ENCODE data around the gene ZC3H7B. TPM values are rescaled to one million over a fixed set of nuclear protein-coding genes. Genes with fewer than 3 reads are reported as not detected.

ZC3H7B gene
- polyA plus RNA-seq, 3 donors, result 0.31 to 15.7 (median 0.49) TPM

DNA sequence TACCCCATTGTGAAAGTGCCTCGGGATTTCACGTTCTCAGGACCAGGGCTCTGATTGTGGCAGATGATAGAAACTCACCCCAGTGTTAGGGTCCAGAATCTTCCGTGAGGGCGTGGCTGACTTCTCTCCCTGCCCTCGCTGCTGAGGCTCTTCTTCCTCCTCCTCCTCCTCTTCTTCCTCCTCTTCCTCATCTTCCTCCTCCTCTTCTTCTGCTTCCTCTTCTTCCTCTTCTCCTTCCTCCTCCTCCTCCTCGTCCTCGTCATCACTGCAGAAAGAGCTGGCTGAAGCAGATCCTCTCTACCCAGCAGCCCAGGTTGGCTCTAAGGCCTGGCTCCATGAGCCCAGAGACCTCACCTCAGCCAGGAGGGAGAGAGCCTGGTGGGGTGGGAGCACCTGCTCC, 47.1 kb upstream of the ZC3H7B start:
- no peak overlapping the region for H3K4me3 Mint-ChIP-seq
- DNase-seq, result no peak
- Histone ChIP-seq H3K9ac (ENCODE audit: insufficient read depth, low read length, poor library complexity, severe bottlenecking) (peak overlapping the region; percentile 15), H2AFZ (ENCODE audit: insufficient read depth, low read depth, low read length, poor library complexity, severe bottlenecking) (no peak overlapping the region), H3K4me2 (replicated peaks; ENCODE audit: extremely low read depth, low read length, poor library complexity, severe bottlenecking) (no peak overlapping the region), H4K20me1 (ENCODE audit: insufficient read depth, low read length) (no peaks in the 10 kb centered on the region), H3K27me3 (ENCODE audit: control insufficient read depth in 2 of 2, insufficient read depth in 2 of 2, low read length in 2 of 2) (no peaks in the 10 kb centered on the region), H3K4me1 (ENCODE audit: control insufficient read depth in 1 of 2, insufficient read depth in 2 of 2, low read length in 2 of 2) (no peaks in the 10 kb centered on the region), H3K9me3 (replicated peaks in 1 of 2; ENCODE audit: control insufficient read depth in 1 of 2, insufficient read depth in 1 of 2, low read length in 2 of 2) (no peaks in the 10 kb centered on the region), H3K27ac (ENCODE audit: low read depth in 1 of 2, low read length in 2 of 2) (peak overlapping the region in 1 of 2 donors; percentile 66), H3K36me3 (replicated peaks in 1 of 2; ENCODE audit: control insufficient read depth in 1 of 2, insufficient read depth in 2 of 2, low read length in 2 of 2) (peaks cover 92 to 96% of the 10 kb centered on the region in 2 donors), H3K4me3 (replicated peaks in 1 of 3; ENCODE audit: low read depth in 2 of 3, low read length in 3 of 3) (no peak overlapping the region), H3K79me2 (ENCODE audit: insufficient read depth, low read length) (no peaks in the 10 kb centered on the region)
- H3K4me1 Mint-ChIP-seq, result peaks cover 2% of the 10 kb centered on the region
- no peaks in the 10 kb centered on the region for H3K9me3 Mint-ChIP-seq
- intact Hi-C loops (cut with micrococcal nuclease), result no loop called here
- peak overlapping the region; percentile 51 to 87 (median 74) for H3K27ac Mint-ChIP-seq
- no peak for TF ChIP-seq CTCF (IDR thresholded peaks at IDR 0.05)
- WGBS (ENCODE audit: insufficient coverage), result 76% methylated on average over 5 of the region's 7 CpGs
- peaks cover 0 to 4% (median 0%) of the 10 kb centered on the region in 3 donors for H3K27me3 Mint-ChIP-seq (ENCODE audit: low read depth in 3 of 3)
- peaks cover 85 to 98% of the 10 kb centered on the region in 2 donors for H3K36me3 Mint-ChIP-seq

DNA sequence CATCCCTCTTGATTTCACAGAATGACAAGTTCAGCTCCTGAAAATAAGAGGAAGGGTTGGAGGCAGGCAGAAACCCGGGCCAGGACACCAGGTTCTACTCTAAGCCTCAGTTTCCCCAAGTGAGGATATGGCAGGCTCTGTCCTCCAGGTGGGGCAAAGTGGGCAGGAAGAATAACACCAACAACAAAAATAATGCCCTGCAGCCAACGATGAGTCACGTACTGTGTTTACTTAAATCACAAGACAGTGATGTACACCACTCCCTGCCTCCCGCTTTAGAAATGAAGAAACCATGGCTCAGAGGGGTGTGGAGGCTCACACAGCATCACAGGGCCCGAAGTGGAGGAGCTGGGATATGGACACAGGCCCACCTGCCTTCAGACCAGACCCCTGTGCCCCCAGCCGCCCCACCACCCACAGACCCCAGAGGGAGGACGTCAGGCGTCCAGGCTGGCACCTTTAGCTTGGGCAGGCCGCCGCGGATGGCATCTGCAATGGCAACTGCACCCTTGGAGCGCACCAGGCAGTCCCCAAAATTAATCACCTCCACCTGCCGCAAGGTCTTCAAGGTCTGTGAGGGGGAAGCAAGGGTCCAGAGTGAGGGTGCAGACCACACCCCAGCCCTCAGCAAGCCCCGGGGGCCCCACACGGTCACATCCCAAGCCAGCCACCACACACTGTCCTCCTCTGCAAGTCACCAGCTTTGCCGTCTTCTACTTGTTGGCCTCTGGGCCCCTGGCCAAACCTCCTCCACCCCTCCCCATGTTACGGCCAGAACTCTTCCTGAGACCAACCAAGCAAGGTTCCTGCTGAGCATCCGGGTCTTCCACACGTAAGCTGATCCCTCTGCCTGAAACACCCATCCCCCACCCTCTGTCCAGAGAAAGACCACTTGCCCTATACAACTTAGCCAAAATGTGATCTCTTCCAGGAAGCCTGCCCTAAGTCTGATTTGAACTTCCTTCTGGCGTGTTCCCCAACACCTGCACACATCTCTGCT, 44.8 kb upstream of the ZC3H7B start:
- Histone ChIP-seq H2AFZ (ENCODE audit: insufficient read depth, low read depth, low read length, poor library complexity, severe bottlenecking) (no peak overlapping the region), H3K36me3 (replicated peaks in 1 of 2; ENCODE audit: control insufficient read depth in 1 of 2, insufficient read depth in 2 of 2, low read length in 2 of 2) (peaks cover 90 to 96% of the 10 kb centered on the region in 2 donors), H3K9ac (ENCODE audit: insufficient read depth, low read length, poor library complexity, severe bottlenecking) (no peak overlapping the region), H3K27me3 (ENCODE audit: control insufficient read depth in 2 of 2, insufficient read depth in 2 of 2, low read length in 2 of 2) (no peaks in the 10 kb centered on the region), H3K4me2 (replicated peaks; ENCODE audit: extremely low read depth, low read length, poor library complexity, severe bottlenecking) (no peak overlapping the region), H3K4me1 (ENCODE audit: control insufficient read depth in 1 of 2, insufficient read depth in 2 of 2, low read length in 2 of 2) (no peaks in the 10 kb centered on the region), H3K27ac (ENCODE audit: low read depth in 1 of 2, low read length in 2 of 2) (no peak overlapping the region), H3K79me2 (ENCODE audit: insufficient read depth, low read length) (no peaks in the 10 kb centered on the region), H3K4me3 (replicated peaks in 1 of 3; ENCODE audit: low read depth in 2 of 3, low read length in 3 of 3) (no peak overlapping the region), H3K9me3 (replicated peaks in 1 of 2; ENCODE audit: control insufficient read depth in 1 of 2, insufficient read depth in 1 of 2, low read length in 2 of 2) (no peaks in the 10 kb centered on the region), H4K20me1 (ENCODE audit: insufficient read depth, low read length) (no peaks in the 10 kb centered on the region)
- whole genome bisulfite sequencing (ENCODE audit: insufficient coverage), result 91% methylated on average over 12 of the region's 20 CpGs
- no peak for DNase-seq
- no peak for TF ChIP-seq CTCF (IDR thresholded peaks at IDR 0.05)
- intact Hi-C loops (cut with micrococcal nuclease), result no loop called here
- Mint-ChIP-seq H3K4me1 (peaks cover 2% of the 10 kb centered on the region), H3K27ac (peak overlapping the region in 5 of 7 donors; percentile 17 to 70 (median 65)), H3K4me3 (no peak overlapping the region), H3K36me3 (peaks cover 79 to 98% of the 10 kb centered on the region in 2 donors), H3K9me3 (no peaks in the 10 kb centered on the region), H3K27me3 (ENCODE audit: low read depth in 3 of 3) (peaks cover 0 to 2% (median 0%) of the 10 kb centered on the region in 3 donors)

Measured in CD14-positive monocyte (primary cell).